Retinal pigment epithelial cell (primary cell): Measurements from ENCODE around the gene NFASC.

Experiments
- DNase-seq: peaks from one replicate; pipeline ENCODE4 v3.0.0-alpha.2; 2010; ENCODE audit warnings: low read depth
- H3K4me3 ChIP-seq: 2 replicates; pipeline ENCODE4 v1.5.1; 2011; ENCODE audit warnings: mild to moderate bottlenecking, low read length, control low read depth, moderate library complexity
- TF ChIP-seq, protein P1 (sequence below): conservative IDR thresholded peaks from 2 replicates; pipeline ENCODE4 v1.5.1; 2011; ENCODE audit warnings: low read depth, low read length, control low read depth, inconsistent platforms

Gene NFASC

DNA sequence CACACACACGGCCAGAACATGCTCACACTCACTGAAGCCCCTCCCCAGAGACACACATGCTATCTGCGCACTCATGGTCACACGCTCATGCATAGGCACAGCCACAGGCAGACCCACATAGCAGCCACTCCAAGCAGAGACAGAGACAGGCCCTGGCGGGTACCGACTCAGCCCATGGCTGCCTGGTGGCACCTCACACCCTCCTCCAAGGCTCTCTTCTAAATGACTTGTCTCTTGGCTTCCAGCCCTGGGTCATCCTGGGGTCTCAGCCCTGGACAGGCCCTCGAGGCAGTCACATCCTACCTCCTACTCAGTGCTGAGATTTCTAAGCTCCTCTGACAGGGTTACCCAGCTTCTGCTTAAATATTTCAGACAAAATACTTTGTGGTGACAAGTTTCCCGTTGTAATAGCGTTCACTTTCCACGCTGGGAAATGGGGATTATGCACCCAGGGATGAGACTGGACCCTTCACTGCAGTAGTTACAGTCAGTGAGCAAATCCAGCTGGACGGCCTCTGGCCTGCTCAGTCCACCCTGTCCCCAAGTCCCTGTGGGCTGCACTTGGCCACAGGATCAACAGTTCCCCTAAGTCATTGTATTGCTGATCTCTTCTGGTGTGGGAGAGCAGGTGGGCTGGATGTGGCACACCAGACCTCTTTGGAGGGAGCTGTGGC, 2.9 kb upstream of the NFASC start:
- TF ChIP-seq, protein P1, sequence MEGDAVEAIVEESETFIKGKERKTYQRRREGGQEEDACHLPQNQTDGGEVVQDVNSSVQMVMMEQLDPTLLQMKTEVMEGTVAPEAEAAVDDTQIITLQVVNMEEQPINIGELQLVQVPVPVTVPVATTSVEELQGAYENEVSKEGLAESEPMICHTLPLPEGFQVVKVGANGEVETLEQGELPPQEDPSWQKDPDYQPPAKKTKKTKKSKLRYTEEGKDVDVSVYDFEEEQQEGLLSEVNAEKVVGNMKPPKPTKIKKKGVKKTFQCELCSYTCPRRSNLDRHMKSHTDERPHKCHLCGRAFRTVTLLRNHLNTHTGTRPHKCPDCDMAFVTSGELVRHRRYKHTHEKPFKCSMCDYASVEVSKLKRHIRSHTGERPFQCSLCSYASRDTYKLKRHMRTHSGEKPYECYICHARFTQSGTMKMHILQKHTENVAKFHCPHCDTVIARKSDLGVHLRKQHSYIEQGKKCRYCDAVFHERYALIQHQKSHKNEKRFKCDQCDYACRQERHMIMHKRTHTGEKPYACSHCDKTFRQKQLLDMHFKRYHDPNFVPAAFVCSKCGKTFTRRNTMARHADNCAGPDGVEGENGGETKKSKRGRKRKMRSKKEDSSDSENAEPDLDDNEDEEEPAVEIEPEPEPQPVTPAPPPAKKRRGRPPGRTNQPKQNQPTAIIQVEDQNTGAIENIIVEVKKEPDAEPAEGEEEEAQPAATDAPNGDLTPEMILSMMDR = no peak
- H3K4me3 ChIP-seq = no peak overlapping the region
- no peak for DNase-seq

DNA sequence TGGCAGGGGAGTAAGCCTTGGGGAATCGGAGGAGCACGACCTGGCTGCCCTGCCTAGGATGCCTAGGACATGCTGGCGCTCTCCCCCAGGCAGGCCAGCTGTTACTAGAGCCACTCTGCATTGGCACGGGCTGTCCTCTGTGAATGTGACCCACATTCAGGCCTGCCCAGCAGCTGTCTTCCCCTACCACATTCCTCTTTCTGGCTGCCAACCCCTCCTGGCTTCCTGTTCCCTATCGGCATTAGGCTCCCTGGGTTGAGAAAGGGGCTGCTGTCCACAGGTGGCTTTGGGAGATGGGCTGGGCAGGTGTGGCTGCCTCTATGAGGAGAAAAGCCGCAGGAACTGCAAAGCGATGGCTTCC, 2.3 kb upstream of the NFASC start:
- TF ChIP-seq, protein P1 = no peak
- DNase-seq = no peak
- no peak overlapping the region for H3K4me3 ChIP-seq

DNA sequence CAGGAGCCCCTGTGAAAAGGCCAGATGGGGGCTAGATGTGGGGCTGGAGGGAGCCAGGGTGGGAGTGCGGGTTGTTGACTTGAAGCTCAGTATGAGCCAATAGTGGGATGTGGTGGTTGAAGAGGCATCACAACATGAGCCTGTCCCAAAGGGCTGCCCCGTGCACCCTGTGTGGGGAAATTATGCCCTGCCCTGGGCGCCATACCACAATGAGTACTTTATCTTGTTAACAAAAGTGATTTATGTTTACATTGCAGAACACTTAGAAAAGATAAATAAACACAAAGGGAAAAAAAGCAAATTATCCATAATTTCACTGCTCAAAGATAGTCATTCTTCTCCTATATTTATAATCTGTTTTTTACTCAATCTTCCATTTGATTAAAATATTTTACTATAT, 1.6 kb upstream of the NFASC start:
- TF ChIP-seq, protein P1 = no peak
- DNase-seq = no peak
- no peak overlapping the region for H3K4me3 ChIP-seq

DNA sequence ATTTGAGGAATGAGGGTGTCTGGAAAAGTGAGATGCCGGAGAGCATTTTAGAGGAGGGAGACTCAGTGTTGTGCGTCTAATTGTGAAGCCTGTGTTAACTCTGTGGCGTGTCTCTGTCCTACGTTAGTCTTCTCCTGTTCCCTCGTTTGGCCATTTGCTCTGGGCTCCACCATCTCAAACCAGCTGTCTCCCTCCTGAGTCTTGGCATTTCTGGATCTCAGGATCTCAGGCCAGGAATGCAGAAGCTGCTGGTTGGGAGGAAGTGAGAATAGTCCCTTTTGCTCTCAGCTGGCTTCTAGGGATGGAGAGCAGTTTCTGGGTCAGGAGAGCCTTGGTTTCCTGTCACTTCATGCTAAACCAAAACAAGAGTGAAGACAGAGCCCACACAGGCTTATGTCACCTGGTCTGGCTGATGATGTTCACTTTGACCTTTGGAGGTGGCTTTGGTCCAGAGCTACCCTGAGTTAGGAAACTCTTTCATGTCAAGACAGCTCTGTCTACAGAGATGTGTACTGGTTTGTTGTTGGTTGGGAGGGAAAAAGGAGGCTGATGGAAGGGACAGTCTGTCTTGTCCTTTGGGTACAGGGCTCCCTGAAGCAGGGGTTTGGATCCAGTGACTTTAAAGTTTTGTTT, 859 bp downstream of the NFASC start:
- DNase-seq = no peak
- H3K4me3 ChIP-seq = no peak overlapping the region
- TF ChIP-seq, protein P1 = no peak

DNA sequence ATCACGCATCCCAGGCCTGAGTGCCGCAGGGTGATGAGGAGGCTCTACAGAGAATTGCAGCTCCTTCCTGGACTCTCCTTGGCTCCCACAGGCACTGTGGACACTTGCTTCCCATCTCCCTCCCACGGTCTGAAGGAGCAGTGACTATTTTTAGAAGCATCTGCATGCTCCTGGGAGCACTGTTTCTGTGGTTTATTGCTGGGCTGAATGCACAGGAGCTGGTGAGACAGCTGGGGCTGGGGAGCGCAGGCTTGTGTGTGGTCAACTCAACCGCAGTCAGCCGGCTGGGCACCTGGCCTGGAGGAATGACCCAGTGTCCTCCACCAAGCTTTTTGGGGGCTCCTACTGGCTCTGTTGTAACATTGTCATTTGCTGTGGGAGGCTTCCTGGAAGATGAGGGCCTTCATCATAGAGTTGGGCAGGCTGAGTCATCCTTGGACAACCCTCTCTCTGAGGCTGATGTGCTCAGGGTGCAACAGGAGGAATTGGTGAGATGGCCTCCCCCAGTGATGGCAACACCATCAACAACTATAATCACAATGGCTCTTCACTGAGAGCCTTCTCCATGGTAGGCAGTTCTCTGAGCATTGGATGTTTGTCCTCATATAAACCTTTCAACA, 1.7 kb downstream of the NFASC start:
- H3K4me3 ChIP-seq = no peak overlapping the region
- TF ChIP-seq, protein P1 = no peak
- no peak for DNase-seq

DNA sequence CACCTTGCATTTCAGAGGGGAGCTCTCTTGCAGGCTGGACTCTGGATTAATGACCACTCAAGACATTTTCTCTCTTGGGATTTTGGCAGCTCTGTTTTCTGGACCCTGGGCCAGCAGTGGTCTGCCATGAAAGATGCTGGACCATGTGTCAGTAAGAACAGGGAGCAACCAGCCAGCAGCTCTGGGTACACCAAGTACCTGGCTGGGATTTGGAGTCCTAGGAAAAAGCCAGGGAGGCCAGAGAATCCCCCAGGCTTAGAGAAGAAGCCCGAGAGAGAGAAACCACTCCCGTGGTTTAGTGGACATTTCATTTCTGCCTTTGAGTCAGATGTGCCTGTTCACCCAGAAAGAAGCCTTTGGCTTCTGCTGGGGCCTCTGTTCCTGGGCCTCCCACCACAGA, 2.5 kb downstream of the NFASC start:
- no peak overlapping the region for H3K4me3 ChIP-seq
- TF ChIP-seq, protein P1 = no peak
- DNase-seq = no peak

DNA sequence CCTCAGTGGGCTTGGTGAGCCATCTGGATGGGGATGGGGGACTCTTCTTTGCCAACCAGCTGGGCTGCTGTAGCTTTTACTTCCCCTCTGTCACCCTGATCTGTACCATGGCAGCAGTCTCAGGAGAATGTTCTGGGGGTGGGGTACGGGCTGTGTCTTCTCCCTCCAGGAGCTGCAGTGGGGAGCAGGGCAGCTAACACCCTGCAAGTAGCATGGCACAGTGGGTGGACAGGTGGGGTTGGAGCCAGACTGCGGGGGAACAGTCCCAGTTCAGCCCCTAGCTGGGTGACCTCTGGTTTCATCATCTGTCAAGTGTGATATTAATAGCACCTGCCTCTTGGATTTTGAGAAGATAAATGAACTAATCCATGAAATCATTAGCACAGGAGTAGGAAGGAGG, 3.1 kb downstream of the NFASC start:
- H3K4me3 ChIP-seq = no peak overlapping the region
- TF ChIP-seq, protein P1 = no peak
- DNase-seq = no peak
